Measurements from ENCODE around the gene KCNMA1.

KCNMA1 gene

DNA sequence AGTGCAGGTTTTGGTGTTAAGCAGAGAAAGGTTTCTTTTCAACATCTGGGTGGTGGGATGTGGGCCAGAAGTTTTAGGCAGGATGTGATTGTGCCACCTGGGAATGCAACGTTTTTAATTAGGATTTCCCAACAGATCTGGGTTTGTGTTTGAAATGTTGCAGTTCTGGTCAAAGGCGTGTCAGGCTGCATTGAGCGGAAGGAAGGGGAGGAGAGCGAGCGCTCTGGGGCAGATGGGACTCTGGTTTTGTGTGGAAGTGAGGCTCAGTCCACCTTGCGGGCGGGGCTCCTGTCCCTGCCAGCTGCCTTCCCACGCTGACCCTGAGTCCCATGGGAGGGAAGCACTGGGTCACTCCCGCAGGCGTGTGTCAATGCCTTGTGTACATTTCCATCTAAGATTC is 767.7 kb downstream of the KCNMA1 start:
- no peak for DNase-seq (ENCODE audit: extremely low read depth, low read depth)
- TF ChIP-seq CTCF (IDR thresholded peaks at IDR 0.05; ENCODE audit: low read depth, low read length) = no peak

- peak; percentile 65 for DNase-seq (ENCODE audit: extremely low read depth, low read depth)
- TF ChIP-seq CTCF (IDR thresholded peaks at IDR 0.05; ENCODE audit: low read depth, low read length) = no peak
These were observed 769.3 kb downstream of the KCNMA1 start for GRCh38 chr10:76868098-76868977.

DNA sequence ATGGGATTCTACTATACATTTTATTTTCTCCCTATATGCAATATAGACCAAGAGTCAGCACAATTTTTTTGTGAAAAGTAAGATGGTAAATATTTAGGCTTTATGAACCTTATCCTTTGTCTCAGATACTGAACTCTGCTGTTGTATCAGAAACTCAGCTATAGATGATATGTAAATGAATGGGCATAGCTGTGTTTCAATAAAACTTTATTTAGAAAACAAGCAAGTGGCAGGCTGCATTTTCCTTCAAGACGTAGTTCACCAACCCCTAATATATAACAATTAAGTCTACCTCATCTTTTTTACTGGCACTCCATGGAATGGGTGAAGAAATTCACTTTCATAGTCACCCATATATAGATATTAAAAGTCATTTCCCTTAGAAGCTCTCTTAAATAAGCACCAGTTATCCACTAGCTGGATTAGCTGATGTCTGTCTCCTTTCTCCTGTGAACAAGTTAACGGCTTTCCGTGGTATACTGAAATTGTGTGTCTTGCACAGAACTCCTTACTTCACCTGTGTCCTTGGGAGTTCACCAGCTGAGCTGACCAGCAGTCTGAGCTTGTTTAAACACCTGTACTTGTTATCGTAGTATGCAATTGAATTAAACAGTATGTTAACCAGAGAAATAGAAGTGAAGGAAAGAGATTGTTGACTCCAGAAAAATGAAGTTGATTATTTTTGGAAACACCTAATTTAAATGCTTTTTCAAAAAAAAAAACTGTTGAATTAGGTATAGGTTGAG is 770.6 kb downstream of the KCNMA1 start:
- DNase-seq (ENCODE audit: extremely low read depth, low read depth) = no peak
- TF ChIP-seq CTCF (IDR thresholded peaks at IDR 0.05; ENCODE audit: low read depth, low read length) = no peak

- no peak for TF ChIP-seq CTCF (IDR thresholded peaks at IDR 0.05; ENCODE audit: low read depth, low read length)
- DNase-seq (ENCODE audit: extremely low read depth, low read depth) = no peak
These were observed 772.7 kb downstream of the KCNMA1 start for GRCh38 chr10:76864922-76865321.

DNA sequence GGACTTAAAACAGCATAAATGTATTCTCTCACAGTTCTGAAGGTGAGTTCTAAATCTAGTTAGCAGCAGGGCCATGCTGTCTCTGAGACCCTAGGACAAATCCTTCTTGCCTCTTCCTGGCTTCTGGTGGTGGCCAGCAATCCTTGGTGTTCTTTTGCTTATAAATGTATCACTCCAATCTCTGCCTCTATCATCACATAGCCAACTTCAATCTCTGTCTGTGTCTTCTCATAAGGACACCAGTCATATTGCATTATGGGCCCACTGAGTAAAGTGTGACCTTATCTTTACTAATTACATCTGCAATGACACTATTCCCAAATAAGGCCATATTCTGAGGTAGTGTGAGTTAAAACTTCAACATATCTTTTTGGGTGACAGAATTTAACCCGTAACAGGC is 778.9 kb downstream of the KCNMA1 start:
- no peak for DNase-seq (ENCODE audit: extremely low read depth, low read depth)
- TF ChIP-seq CTCF (IDR thresholded peaks at IDR 0.05; ENCODE audit: low read depth, low read length) = no peak

- no peak for TF ChIP-seq CTCF (IDR thresholded peaks at IDR 0.05; ENCODE audit: low read depth, low read length)
- DNase-seq (ENCODE audit: extremely low read depth, low read depth) = no peak
These were observed 796.8 kb downstream of the KCNMA1 start for GRCh38 chr10:76840802-76841201.

- no peak for DNase-seq (ENCODE audit: extremely low read depth, low read depth)
- TF ChIP-seq CTCF (IDR thresholded peaks at IDR 0.05; ENCODE audit: low read depth, low read length) = no peak
These were observed 798.3 kb downstream of the KCNMA1 start for GRCh38 chr10:76839276-76839675.

All from AG09319 (cell line).